IMR-90 (cell line): Measurements from ENCODE around the gene ZKSCAN5. TPM values are rescaled to one million over a fixed set of nuclear protein-coding genes. Genes with fewer than 3 reads are reported as not detected.

Experiments
- ATAC-seq: fragments of 200-7000 bp; cut with Tn5 transposase; 2 replicates; pipeline ENCODE4 v1.9.1; 2020; ENCODE audit warnings: low read depth, mild to moderate bottlenecking, moderate library complexity
- BruUV-seq: library from RNA; stranded (reverse); fragments of 400-500 nt; replicated peaks from 2 replicates; lab custom pipeline; 2021; lab: Mats Ljungman, UMichigan
- CTCF ChIA-PET: fragments of 300-600 bp; formaldehyde crosslinking; extraction: SDS; loops from one replicate; lab custom pipeline; 2021; ENCODE audit warnings: antibody characterized with exemption; lab: Yijun Ruan, JAX
- POLR2A ChIA-PET: fragments of 300-600 bp; sonication (Branson Sonifier 250); formaldehyde crosslinking; loops from one replicate; lab custom pipeline; 2022; ENCODE audit warnings: antibody characterized with exemption; ENCODE audit not compliant: unreplicated experiment; lab: Charles Lee
- DNase-seq: peaks from one replicate; pipeline ENCODE4 v3.0.0; 2013
- H2AFZ ChIP-seq: replicated peaks from 2 replicates; pipeline ENCODE3; 2013; ENCODE audit warnings: low read length, mild to moderate bottlenecking; ENCODE audit not compliant: poor library complexity
- H2AK5ac ChIP-seq: 2 replicates; pipeline ENCODE4 v1.6.1; 2013; ENCODE audit warnings: low read depth, low read length, inconsistent platforms
- H2AK9ac ChIP-seq: replicated peaks from 2 replicates; pipeline ENCODE3; 2013; ENCODE audit warnings: mild to moderate bottlenecking, low read depth, low read length, moderate library complexity; ENCODE audit not compliant: poor library complexity
- H2BK120ac ChIP-seq: 2 replicates; pipeline ENCODE4 v1.6.1; 2013; ENCODE audit warnings: low read depth, low read length, inconsistent platforms
- H2BK15ac ChIP-seq: 3 replicates; pipeline ENCODE4 v1.6.1; 2013; ENCODE audit warnings: low read depth, low read length, inconsistent platforms
- H2BK20ac ChIP-seq: 2 replicates; pipeline ENCODE4 v1.6.1; 2013; ENCODE audit warnings: low read depth, mild to moderate bottlenecking, inconsistent platforms, low read length, moderate library complexity
- H2BK5ac ChIP-seq: 2 replicates; pipeline ENCODE4 v1.6.1; 2013; ENCODE audit warnings: mild to moderate bottlenecking, low read depth, low read length, inconsistent platforms; ENCODE audit not compliant: poor library complexity, severe bottlenecking
- H3K14ac ChIP-seq: replicated peaks from 2 replicates; pipeline ENCODE4 v1.6.1; 2013; ENCODE audit warnings: low read depth, low read length, inconsistent platforms
- H3K18ac ChIP-seq: 2 replicates; pipeline ENCODE4 v1.6.1; 2013; ENCODE audit warnings: low read depth, low read length, control low read depth
- H3K23ac ChIP-seq: 2 replicates; pipeline ENCODE4 v1.6.1; 2013; ENCODE audit warnings: low read depth, low read length, inconsistent platforms
- H3K27ac ChIP-seq: 2 replicates; pipeline ENCODE4 v1.5.1; 2013; ENCODE audit warnings: mild to moderate bottlenecking, control low read depth, low read length; ENCODE audit not compliant: insufficient read depth
- H3K27me3 ChIP-seq: 2 replicates; pipeline ENCODE4 v1.6.1; 2013; ENCODE audit warnings: low read length; ENCODE audit not compliant: control insufficient read depth, insufficient read depth
- H3K36me3 ChIP-seq: 2 replicates; pipeline ENCODE4 v1.6.1; 2013; ENCODE audit warnings: low read length, mixed read lengths; ENCODE audit not compliant: control insufficient read depth, insufficient read depth
- H3K4ac ChIP-seq: 2 replicates; pipeline ENCODE4 v1.6.1; 2013; ENCODE audit warnings: low read depth, low read length, inconsistent platforms
- H3K4me1 ChIP-seq: 2 replicates; pipeline ENCODE4 v1.6.1; 2013; ENCODE audit warnings: low read length, mixed read lengths; ENCODE audit not compliant: control insufficient read depth, insufficient read depth
- H3K4me2 ChIP-seq: 2 replicates; pipeline ENCODE4 v1.6.1; 2013; ENCODE audit warnings: low read depth, mild to moderate bottlenecking, control low read depth, low read length, moderate library complexity
- H3K4me3 ChIP-seq: 2 replicates; pipeline ENCODE4 v1.5.1; 2013; ENCODE audit warnings: low read depth, mild to moderate bottlenecking, control low read depth, low read length, moderate library complexity; ENCODE audit not compliant: insufficient read depth
- H3K56ac ChIP-seq: 2 replicates; pipeline ENCODE4 v1.6.1; 2013; ENCODE audit warnings: low read length, inconsistent platforms; ENCODE audit not compliant: insufficient read depth; ENCODE audit errors: extremely low read depth
- H3K79me1 ChIP-seq, 2 experiments: 2 replicates each; pipeline ENCODE4 v1.6.1; 2013; ENCODE audit warnings: low read length in 2 of 2, inconsistent platforms in 1 of 2, low read depth in 1 of 2
- H3K9ac ChIP-seq: 2 replicates; pipeline ENCODE4 v1.6.1; 2013; ENCODE audit warnings: low read depth, low read length, control low read depth
- H3K9me1 ChIP-seq: 2 replicates; pipeline ENCODE4 v1.6.1; 2013; ENCODE audit warnings: low read length, inconsistent platforms; ENCODE audit not compliant: insufficient read depth
- H3K9me3 ChIP-seq: 2 replicates; pipeline ENCODE4 v1.6.1; 2013; ENCODE audit warnings: low read length; ENCODE audit not compliant: control insufficient read depth, insufficient read depth
- H4K20me1 ChIP-seq: 2 replicates; pipeline ENCODE4 v1.6.1; 2013; ENCODE audit warnings: low read length, inconsistent platforms; ENCODE audit not compliant: insufficient read depth
- H4K5ac ChIP-seq: 2 replicates; pipeline ENCODE4 v1.6.1; 2013; ENCODE audit warnings: mild to moderate bottlenecking, low read depth, low read length, control low read depth
- H4K8ac ChIP-seq, 2 experiments: 2 replicates each; pipeline ENCODE4 v1.6.1; 2013; ENCODE audit warnings: low read depth in 2 of 2, low read length in 2 of 2, control low read depth in 1 of 2, inconsistent platforms in 1 of 2
- H4K91ac ChIP-seq: 2 replicates; pipeline ENCODE4 v1.6.1; 2013; ENCODE audit warnings: low read depth, low read length, inconsistent platforms; ENCODE audit not compliant: insufficient read depth
- CEBPB ChIP-seq: IDR thresholded peaks from 2 replicates; pipeline ENCODE4 v1.6.1; 2012; ENCODE audit warnings: low read depth, low read length, improper control_type of control experiment
- CHD1 ChIP-seq: IDR thresholded peaks from 2 replicates; pipeline ENCODE4 v1.6.1; 2012; ENCODE audit warnings: low read depth, low read length, improper control_type of control experiment
- ELK1 ChIP-seq: fragments of 150-350 bp; IDR thresholded peaks from 2 replicates; pipeline ENCODE4 v1.6.1; 2016; ENCODE audit warnings: low read depth, mild to moderate bottlenecking, low read length, moderate library complexity, borderline replicate concordance
- FOS ChIP-seq: fragments of 150-350 bp; IDR thresholded peaks from 2 replicates; pipeline ENCODE4 v1.6.1; 2016; ENCODE audit warnings: low read depth, low read length
- MAFK ChIP-seq: IDR thresholded peaks from 2 replicates; pipeline ENCODE4 v1.6.1; 2012; ENCODE audit warnings: low read depth, low read length, improper control_type of control experiment
- MAZ ChIP-seq: IDR thresholded peaks from 2 replicates; pipeline ENCODE4 v1.6.1; 2012; ENCODE audit warnings: low read depth, mild to moderate bottlenecking, low read length, improper control_type of control experiment, moderate library complexity, borderline replicate concordance
- RCOR1 ChIP-seq: IDR thresholded peaks from 2 replicates; pipeline ENCODE4 v1.6.1; 2012; ENCODE audit warnings: mild to moderate bottlenecking, low read length, improper control_type of control experiment; ENCODE audit not compliant: insufficient replicate concordance
- RFX5 ChIP-seq: IDR thresholded peaks from 2 replicates; pipeline ENCODE4 v1.8.0; 2012; ENCODE audit warnings: low read depth, mild to moderate bottlenecking, low read length, moderate library complexity
- SMC3 ChIP-seq: fragments of 150-350 bp; IDR thresholded peaks from 2 replicates; pipeline ENCODE4 v1.6.1; 2016; ENCODE audit warnings: low read depth, mild to moderate bottlenecking, antibody characterized with exemption, low read length, moderate library complexity
- WGBS, 2 experiments: methylation state at CpG; one replicate each; pipeline versions ENCODE4 v1.1.5 to v1.1.7; 2013; ENCODE audit warnings: missing lambda C conversion rate in 2 of 2; ENCODE audit not compliant: insufficient read length in 1 of 2; ENCODE audit errors: extremely low coverage in 2 of 2; 5-methylcytosine and 5-hydroxymethylcytosine counted together
- dilution Hi-C: fragments of 300-500 bp; cut with HindIII; formaldehyde crosslinking; loops from one replicate; pipeline ENCODE4 v1.14.3; 2018; ENCODE audit warnings: low sequenced_read_pairs; ENCODE audit not compliant: unreplicated experiment
- in situ Hi-C: fragments of 300-500 bp; cut with MboI; formaldehyde crosslinking; loops from 3 replicates; pipeline ENCODE4 v1.14.3; 2019; ENCODE audit warnings: low sequenced_read_pairs, inconsistent platforms, mixed read lengths
- intact Hi-C: fragments of 100-400 bp; cut with micrococcal nuclease; formaldehyde crosslinking; loops from 2 replicates; pipeline ENCODE4 v1.10.0; 2022
- polyA plus RNA-seq, 3 experiments: library from polyadenylated mRNA; depleted of rRNA; stranded (reverse); fragments of >200 nt; gene quantifications; 2 replicates each; pipeline ENCODE4 v1.2.3, GENCODE V29; 2012; ENCODE audit warnings: low replicate concordance in 1 of 3
- total RNA-seq: library from RNA; depleted of rRNA; stranded (reverse); fragments of >200 nt; gene quantifications from 2 replicates; pipeline ENCODE4 v1.2.3, GENCODE V29; 2012

ZKSCAN5 gene
- total and polyA plus RNA-seq, 2 of the 4 experiments (the other 2 are of a cell fraction), result 5.5 to 16.3 TPM

GRCh38 chr7:99505324-99505662, 831 bp downstream of the ZKSCAN5 start:
- POLR2A ChIA-PET, result interaction anchor here (0.6 kb wide), 1 partner anchor 17 kb away, joined by 3 read pairs; no protein-coding TSS in a partner anchor
- Histone ChIP-seq H4K20me1 (no peaks in the 10 kb centered on the region), H3K9me3 (no peaks in the 10 kb centered on the region), H4K8ac (peak overlapping the region; percentile 76 to 78; a peak in 3 of 4 replicates), H3K56ac (peak overlapping the region; percentile 86; the same call in 1 of the 2 replicates), H3K79me1 (peaks cover 10 to 32% of the 10 kb centered on the region in 2 experiments), H2BK5ac (peak overlapping the region; percentile 26), H2BK120ac (no peak overlapping the region), H3K36me3 (peaks cover 3% of the 10 kb centered on the region), H3K14ac (peak overlapping the region; percentile 78), H3K4me1 (peaks cover 6% of the 10 kb centered on the region), H3K9ac (peak overlapping the region; percentile 88), H2AFZ (peak overlapping the region; percentile 100), H3K18ac (no peak overlapping the region), H3K4me3 (peak overlapping the region; percentile 61), H3K23ac (peak overlapping the region; percentile 50; the same call in 1 of the 2 replicates), H2BK15ac (no peak overlapping the region), H4K5ac (peak overlapping the region; percentile 76; the same call in 1 of the 2 replicates), H2BK20ac (no peak overlapping the region), H2AK9ac (peak overlapping the region; percentile 56), H4K91ac (peak overlapping the region; percentile 50; the same call in 1 of the 2 replicates), H3K9me1 (no peaks in the 10 kb centered on the region), H3K27ac (peak overlapping the region; percentile 55), H3K27me3 (no peaks in the 10 kb centered on the region), H2AK5ac (peak overlapping the region; percentile 90), H3K4me2 (peak overlapping the region; percentile 96), H3K4ac (peak overlapping the region; percentile 73)
- in situ Hi-C loops (no loop called here), dilution Hi-C loops (no loop called here), intact Hi-C loops (loop anchor here (2.0 kb wide), 3 partner anchors 48 to 112 kb away; partner anchors contain the start of genes FAM200A and ZSCAN25)
- BruUV-seq, result no TSS peak
- no peak for DNase-seq
- CTCF ChIA-PET, result no interaction called here
- TF ChIP-seq FOS (no peak), MAFK (no peak), MAZ (no peak), CEBPB (no peak), ELK1 (no peak), RFX5 (no peak), CHD1 (no peak), SMC3 (no peak), RCOR1 (no peak)
- WGBS, 2 experiments, result no CpG with 5 or more reads among the region's 11 CpGs
- ATAC-seq, result no peak
